Inferior parietal cortex (tissue), 1 donor: ENCODE data around the gene ELP5.

ENCODE experiments used
- DNase-seq: peaks from one replicate; pipeline ENCODE4 v3.0.0-alpha.2; 2016; ENCODE audit errors: extremely low spot score

ELP5 gene

GRCh38 chr17:7219229-7219811 is 32.7 kb upstream of the ELP5 start:
- DNase-seq = no peak

GRCh38 chr17:7219812-7220592 is 32.0 kb upstream of the ELP5 start, which contains the start of the genes ACADVL and DLG4:
Gene ACADVL (plus strand): TSS chr17:7219938. CDS start chr17:7219985, 47 bp downstream.
Gene DLG4 (minus strand): TSS chr17:7219836.
- DNase-seq = peak; percentile 88

- no peak for DNase-seq
Observed at GRCh38 chr17:7220593-7221277, 31.3 kb upstream of the ELP5 start.

- DNase-seq = no peak
Observed at GRCh38 chr17:7221278-7222092, 30.5 kb upstream of the ELP5 start.

- DNase-seq = no peak
Observed at GRCh38 chr17:7222093-7222971, 29.7 kb upstream of the ELP5 start.

- no peak for DNase-seq
Observed at GRCh38 chr17:7222972-7223292, 29.1 kb upstream of the ELP5 start.

- DNase-seq = no peak
Observed at GRCh38 chr17:7223375-7223774, 28.6 kb upstream of the ELP5 start.

GRCh38 chr17:7224110-7224509 is 27.9 kb upstream of the ELP5 start:
- DNase-seq = no peak

- no peak for DNase-seq
Observed at GRCh38 chr17:7224661-7225111, 27.3 kb upstream of the ELP5 start.

GRCh38 chr17:7225711-7226331 is 26.2 kb upstream of the ELP5 start:
- no peak for DNase-seq

- DNase-seq = no peak
Observed at GRCh38 chr17:7226721-7227710, 25.0 kb upstream of the ELP5 start.

- no peak for DNase-seq
Observed at GRCh38 chr17:7228920-7229319, 23.1 kb upstream of the ELP5 start.

- no peak for DNase-seq
Observed at GRCh38 chr17:7229504-7229903, 22.5 kb upstream of the ELP5 start.

GRCh38 chr17:7232114-7232513 is 19.9 kb upstream of the ELP5 start:
- no peak for DNase-seq

- DNase-seq = no peak
Observed at GRCh38 chr17:7233701-7234082, 18.3 kb upstream of the ELP5 start.

GRCh38 chr17:7234083-7234951 is 17.7 kb upstream of the ELP5 start, which contains the start of gene DVL2:
Gene DVL2 (minus strand): TSS chr17:7234517. CDS start chr17:7234262, 255 bp downstream.
- DNase-seq = peak; percentile 96

- no peak for DNase-seq
Observed at GRCh38 chr17:7235693-7236665, 16.0 kb upstream of the ELP5 start.
